Bronchial smooth muscle cell (primary cell): ENCODE measurements around the gene SLC25A1. TPM values are rescaled to one million over a fixed set of nuclear protein-coding genes. Genes with fewer than 3 reads are reported as not detected.

ENCODE experiments used
- total RNA-seq: library from RNA; depleted of rRNA; stranded (reverse); fragments of >200 nt; gene quantifications from 2 replicates; pipeline ENCODE4 v1.2.1, GENCODE V29; 2014

Gene SLC25A1
- total RNA-seq: 71.9 and 82.4 TPM in 2 replicates

DNA sequence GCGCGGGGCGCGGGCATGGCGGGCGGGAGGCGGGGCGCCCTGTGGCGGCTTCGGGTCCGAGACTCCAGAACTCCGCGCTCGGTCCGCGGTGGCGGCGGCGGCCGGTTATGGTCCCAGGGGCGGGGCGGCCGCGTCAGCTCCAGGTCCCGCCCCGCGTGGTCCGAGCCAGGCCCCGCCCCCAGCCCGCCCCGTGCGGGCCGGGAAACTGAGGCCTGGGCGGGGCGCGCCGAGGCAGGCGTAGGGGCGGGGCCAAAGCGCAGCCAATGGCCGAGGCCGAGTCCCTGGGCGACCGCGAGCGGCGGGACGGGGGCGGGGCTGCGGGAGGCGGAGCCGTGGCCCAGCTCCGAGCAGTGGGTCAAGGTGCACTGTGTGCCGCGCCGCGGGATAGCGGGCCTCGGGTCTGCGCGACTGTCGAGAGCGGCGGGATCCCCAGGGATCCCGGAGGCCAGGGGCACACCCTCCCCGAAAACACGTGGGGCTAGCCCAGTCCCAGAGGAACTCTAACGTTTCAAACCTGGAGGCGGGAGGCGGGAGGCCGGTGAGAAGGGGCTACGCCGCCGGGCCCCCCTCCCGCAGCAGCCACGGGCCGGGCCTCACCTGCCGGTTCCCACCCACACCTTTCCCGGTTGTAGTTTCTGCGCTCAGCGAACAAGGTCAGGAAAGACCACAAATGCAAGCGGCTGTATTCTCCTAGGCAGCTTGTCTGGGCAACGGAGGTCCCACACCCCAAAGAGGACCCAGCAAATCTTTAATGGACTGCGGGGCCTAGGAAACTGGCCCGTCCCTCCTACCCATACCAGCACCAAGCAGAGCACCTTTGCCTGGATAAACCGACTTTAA, at the start of gene SLC25A1:
SLC25A1 (minus strand) TSS at position 80 of the 840 bp plus-strand sequence; CDS start at position 17, 63 bp downstream.

DNA sequence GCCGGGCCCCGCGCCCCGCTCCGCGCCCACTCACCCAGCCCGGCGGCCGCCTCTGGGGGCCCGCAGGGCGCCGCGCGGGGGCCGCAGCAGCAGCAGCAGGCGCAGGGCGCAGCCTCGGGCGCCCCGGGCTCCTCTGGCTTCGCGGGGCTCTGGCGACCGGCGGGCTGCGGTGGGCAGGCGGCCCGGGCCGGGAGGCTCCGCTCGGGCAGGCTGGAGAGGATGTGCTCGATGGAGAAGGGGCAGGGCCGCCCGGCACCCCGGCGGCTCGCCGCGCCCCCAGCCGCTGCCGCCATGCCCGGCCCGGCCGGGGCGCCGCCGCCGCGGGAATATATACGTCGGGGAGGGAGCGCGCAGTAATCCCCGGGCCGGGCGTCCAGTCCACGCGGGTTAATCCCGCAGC, 28.5 kb downstream of the SLC25A1 start, which contains the start of gene GSC2:
GSC2 (minus strand) TSS at position 302 of the 400 bp plus-strand sequence; CDS start at position 293, 9 bp downstream.

DNA sequence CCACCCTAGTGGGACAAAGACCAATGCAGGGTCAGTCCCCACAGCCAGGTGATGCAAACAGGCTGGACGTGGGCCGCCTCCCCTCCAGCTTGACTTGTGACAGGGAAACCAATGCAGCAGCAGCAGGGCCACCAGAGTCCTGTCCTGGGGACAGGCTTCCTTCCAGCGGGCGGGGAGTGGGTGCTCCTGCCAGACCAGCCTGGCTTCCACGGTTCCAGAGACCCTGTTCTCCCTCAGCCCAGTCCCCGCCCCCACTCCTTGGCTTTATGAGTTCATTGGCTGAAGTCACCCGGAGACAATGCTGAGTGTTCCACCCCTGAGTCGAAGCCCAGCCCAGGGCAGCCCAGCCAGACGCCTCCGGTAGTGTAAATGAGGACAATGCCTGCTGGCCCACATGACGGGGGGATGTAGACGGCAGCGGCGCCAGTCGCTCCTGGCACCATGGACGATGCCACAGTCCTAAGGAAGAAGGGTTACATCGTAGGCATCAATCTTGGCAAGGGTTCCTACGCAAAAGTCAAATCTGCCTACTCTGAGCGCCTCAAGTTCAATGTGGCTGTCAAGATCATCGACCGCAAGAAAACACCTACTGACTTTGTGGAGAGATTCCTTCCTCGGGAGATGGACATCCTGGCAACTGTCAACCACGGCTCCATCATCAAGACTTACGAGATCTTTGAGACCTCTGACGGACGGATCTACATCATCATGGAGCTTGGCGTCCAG, 47.4 kb downstream of the SLC25A1 start, which contains the start of gene TSSK2:
TSSK2 (plus strand) TSS at position 350 of the 726 bp plus-strand sequence; CDS start at position 442, 92 bp downstream.

Other genes with a start within 250 kb of the SLC25A1 start
- under 0.01 and 0.26 TPM in 2 replicates for gene PRODH, start 242.4 kb downstream of the SLC25A1 start, total RNA-seq
- 31.7 and 47.7 TPM in 2 replicates for gene DGCR2, start 56.3 kb downstream of the SLC25A1 start, total RNA-seq
- gene TSSK2, start 47.4 kb downstream of the SLC25A1 start, total RNA-seq: not detected in 2 replicates
- 6.0 and 11.6 TPM in 2 replicates for gene ESS2, start 34.1 kb downstream of the SLC25A1 start, total RNA-seq
- not detected in 2 replicates for gene GSC2, start 28.4 kb downstream of the SLC25A1 start, total RNA-seq
- gene CLTCL1, start 113.0 kb upstream of the SLC25A1 start, total RNA-seq: 7.3 and 8.4 TPM in 2 replicates